ENCODE data around the gene GALNT13. TPM values are rescaled to one million over a fixed set of nuclear protein-coding genes. Genes with fewer than 3 reads are reported as not detected.

The GALNT13 gene
- total RNA-seq, 1 donor from 2014 or later, result 2.0 TPM

DNA sequence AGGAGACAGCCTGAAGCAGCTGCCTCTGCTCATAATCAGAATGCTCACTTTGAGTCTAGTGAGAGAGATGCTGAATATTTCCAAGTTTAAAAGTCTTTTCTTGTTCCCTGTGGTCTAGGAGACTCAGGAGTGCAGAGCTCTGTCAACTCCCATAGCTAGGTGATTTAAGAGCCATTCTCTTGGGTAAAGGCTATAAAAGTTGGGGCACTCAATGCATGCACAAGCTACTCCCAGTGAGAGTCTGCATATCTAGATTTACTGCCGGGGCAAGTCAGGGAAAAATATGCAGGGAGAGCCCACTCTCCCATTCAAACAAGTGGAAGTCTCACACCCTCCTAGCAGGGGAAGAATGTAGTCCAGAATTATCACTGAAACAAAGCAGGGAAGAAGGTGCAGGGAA lies 418.1 kb downstream of the GALNT13 start:
- no peak for FAIRE-seq
- no peak overlapping the region for H3K27ac Mint-ChIP-seq (ENCODE audit: unreplicated experiment)

DNA sequence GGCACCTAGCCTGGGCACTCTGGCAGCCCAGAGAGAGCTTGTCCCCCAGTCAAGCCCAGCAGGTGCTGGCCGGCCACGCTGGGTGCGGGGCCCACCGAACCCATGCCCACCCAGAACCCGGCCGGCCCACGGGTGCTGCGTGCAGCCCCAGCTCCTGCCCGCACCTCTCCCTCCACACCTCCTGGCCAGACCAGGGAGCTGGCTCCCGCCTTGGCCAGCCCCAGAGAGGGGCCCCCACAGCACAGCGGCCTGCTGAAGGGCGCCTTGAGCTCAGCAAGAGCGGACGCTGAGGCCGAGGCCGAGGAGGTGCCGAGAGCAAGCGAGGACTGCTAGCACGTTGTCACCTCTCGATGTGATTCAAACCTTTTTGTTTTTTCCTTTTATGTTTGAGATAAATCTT lies 419.8 kb downstream of the GALNT13 start:
- DNase-seq (ENCODE audit: low read depth) (no peak), FAIRE-seq (no peak)
- no peak overlapping the region for H3K27ac Mint-ChIP-seq (ENCODE audit: unreplicated experiment)

More for the DNA sequence above, 418.1 kb downstream of the GALNT13 start:
- peaks cover 4% of the 10 kb centered on the region for H3K9me3 ChIP-seq (ENCODE audit: insufficient read depth, low read depth, low read length)
- H3K27me3 ChIP-seq (ENCODE audit: insufficient read depth, low read length), result no peaks in the 10 kb centered on the region
- no peak overlapping the region for H3K9ac ChIP-seq (ENCODE audit: low read length)
- H3K4me3 ChIP-seq (ENCODE audit: insufficient read depth, low read depth, low read length), result no peak overlapping the region
- H3K4me1 ChIP-seq (ENCODE audit: insufficient read depth, low read length), result no peaks in the 10 kb centered on the region
- H3K79me2 ChIP-seq (ENCODE audit: insufficient read depth, low read length), result no peaks in the 10 kb centered on the region
- no peaks in the 10 kb centered on the region for H3K36me3 Mint-ChIP-seq (ENCODE audit: low read depth, unreplicated experiment)
- no peaks in the 10 kb centered on the region for H4K20me1 ChIP-seq (ENCODE audit: insufficient read depth, low read length)
- no peaks in the 10 kb centered on the region for H3K27me3 Mint-ChIP-seq (ENCODE audit: low read depth, unreplicated experiment)
- H3K4me1 Mint-ChIP-seq (ENCODE audit: low read depth, unreplicated experiment), result no peaks in the 10 kb centered on the region
- no peak overlapping the region for H3K4me2 ChIP-seq (ENCODE audit: low read length)
- no peaks in the 10 kb centered on the region for H3K36me3 ChIP-seq (ENCODE audit: insufficient read depth, low read length)
- peaks cover 7% of the 10 kb centered on the region for H3K9me3 Mint-ChIP-seq (ENCODE audit: unreplicated experiment)
- no peak overlapping the region for H3K27ac ChIP-seq (ENCODE audit: low read depth, low read length)
- no peak overlapping the region for H3K4me3 Mint-ChIP-seq (ENCODE audit: unreplicated experiment)
- no peak overlapping the region for H2AFZ ChIP-seq (ENCODE audit: low read depth, low read length)
- TF ChIP-seq EZH2 (IDR thresholded peaks at IDR 0.05; ENCODE audit: insufficient read depth, low read length), result no peak
- TF ChIP-seq, protein P1, sequence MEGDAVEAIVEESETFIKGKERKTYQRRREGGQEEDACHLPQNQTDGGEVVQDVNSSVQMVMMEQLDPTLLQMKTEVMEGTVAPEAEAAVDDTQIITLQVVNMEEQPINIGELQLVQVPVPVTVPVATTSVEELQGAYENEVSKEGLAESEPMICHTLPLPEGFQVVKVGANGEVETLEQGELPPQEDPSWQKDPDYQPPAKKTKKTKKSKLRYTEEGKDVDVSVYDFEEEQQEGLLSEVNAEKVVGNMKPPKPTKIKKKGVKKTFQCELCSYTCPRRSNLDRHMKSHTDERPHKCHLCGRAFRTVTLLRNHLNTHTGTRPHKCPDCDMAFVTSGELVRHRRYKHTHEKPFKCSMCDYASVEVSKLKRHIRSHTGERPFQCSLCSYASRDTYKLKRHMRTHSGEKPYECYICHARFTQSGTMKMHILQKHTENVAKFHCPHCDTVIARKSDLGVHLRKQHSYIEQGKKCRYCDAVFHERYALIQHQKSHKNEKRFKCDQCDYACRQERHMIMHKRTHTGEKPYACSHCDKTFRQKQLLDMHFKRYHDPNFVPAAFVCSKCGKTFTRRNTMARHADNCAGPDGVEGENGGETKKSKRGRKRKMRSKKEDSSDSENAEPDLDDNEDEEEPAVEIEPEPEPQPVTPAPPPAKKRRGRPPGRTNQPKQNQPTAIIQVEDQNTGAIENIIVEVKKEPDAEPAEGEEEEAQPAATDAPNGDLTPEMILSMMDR (IDR thresholded peaks at IDR 0.05; ENCODE audit: insufficient read depth, low read depth, low read length), result no peak
- no peak for DNase-seq (ENCODE audit: low read depth)

DNA sequence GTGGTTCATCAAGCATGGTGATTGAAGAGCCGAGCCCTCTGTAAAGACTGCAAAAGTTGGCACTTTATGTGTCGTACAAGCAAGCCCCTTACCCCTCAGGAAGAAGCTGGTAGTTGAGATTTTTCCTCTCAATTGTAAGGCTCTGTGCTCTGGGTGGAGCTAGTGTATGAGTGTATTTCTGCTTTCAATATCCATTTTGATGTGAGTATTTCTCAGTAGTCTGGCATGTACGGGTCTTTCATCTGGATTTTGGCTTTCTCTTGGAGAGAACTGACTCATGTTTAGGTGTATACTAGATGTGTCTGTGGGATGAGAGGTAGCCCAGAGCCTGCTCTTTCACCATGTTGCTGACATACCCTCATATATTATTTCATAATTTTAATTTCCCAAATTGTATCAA lies 420.2 kb downstream of the GALNT13 start:
- Mint-ChIP-seq H3K4me1 (ENCODE audit: low read depth, unreplicated experiment) (no peaks in the 10 kb centered on the region), H3K4me3 (ENCODE audit: unreplicated experiment) (no peak overlapping the region), H3K9me3 (ENCODE audit: unreplicated experiment) (peaks cover 7% of the 10 kb centered on the region), H3K27ac (ENCODE audit: unreplicated experiment) (no peak overlapping the region), H3K27me3 (ENCODE audit: low read depth, unreplicated experiment) (no peaks in the 10 kb centered on the region), H3K36me3 (ENCODE audit: low read depth, unreplicated experiment) (no peaks in the 10 kb centered on the region)
- no peaks in the 10 kb centered on the region for H3K4me1 ChIP-seq (ENCODE audit: insufficient read depth, low read length)
- no peaks in the 10 kb centered on the region for H3K36me3 ChIP-seq (ENCODE audit: insufficient read depth, low read length)
- peaks cover under 1% of the 10 kb centered on the region for H3K9me3 ChIP-seq (ENCODE audit: insufficient read depth, low read depth, low read length)
- TF ChIP-seq, protein P1 (IDR thresholded peaks at IDR 0.05; ENCODE audit: insufficient read depth, low read depth, low read length), result no peak
- TF ChIP-seq EZH2 (IDR thresholded peaks at IDR 0.05; ENCODE audit: insufficient read depth, low read length), result no peak
- H2AFZ ChIP-seq (ENCODE audit: low read depth, low read length), result no peak overlapping the region
- H3K4me2 ChIP-seq (ENCODE audit: low read length), result no peak overlapping the region
- no peak overlapping the region for H3K9ac ChIP-seq (ENCODE audit: low read length)
- FAIRE-seq (no peak), DNase-seq (ENCODE audit: low read depth) (no peak)
- no peaks in the 10 kb centered on the region for H4K20me1 ChIP-seq (ENCODE audit: insufficient read depth, low read length)
- no peaks in the 10 kb centered on the region for H3K27me3 ChIP-seq (ENCODE audit: insufficient read depth, low read length)
- H3K79me2 ChIP-seq (ENCODE audit: insufficient read depth, low read length), result no peaks in the 10 kb centered on the region
- H3K4me3 ChIP-seq (ENCODE audit: insufficient read depth, low read depth, low read length), result no peak overlapping the region
- H3K27ac ChIP-seq (ENCODE audit: low read depth, low read length), result no peak overlapping the region

More for the DNA sequence above, 419.8 kb downstream of the GALNT13 start:
- TF ChIP-seq, protein P1 (IDR thresholded peaks at IDR 0.05; ENCODE audit: insufficient read depth, low read depth, low read length), result no peak
- no peak for TF ChIP-seq EZH2 (IDR thresholded peaks at IDR 0.05; ENCODE audit: insufficient read depth, low read length)
- no peak overlapping the region for H3K9ac ChIP-seq (ENCODE audit: low read length)
- Mint-ChIP-seq H3K27me3 (ENCODE audit: low read depth, unreplicated experiment) (no peaks in the 10 kb centered on the region), H3K36me3 (ENCODE audit: low read depth, unreplicated experiment) (no peaks in the 10 kb centered on the region), H3K4me1 (ENCODE audit: low read depth, unreplicated experiment) (no peaks in the 10 kb centered on the region), H3K4me3 (ENCODE audit: unreplicated experiment) (no peak overlapping the region), H3K9me3 (ENCODE audit: unreplicated experiment) (peaks cover 7% of the 10 kb centered on the region)
- H4K20me1 ChIP-seq (ENCODE audit: insufficient read depth, low read length), result no peaks in the 10 kb centered on the region
- H3K79me2 ChIP-seq (ENCODE audit: insufficient read depth, low read length), result no peaks in the 10 kb centered on the region
- peaks cover 4% of the 10 kb centered on the region for H3K9me3 ChIP-seq (ENCODE audit: insufficient read depth, low read depth, low read length)
- H3K4me1 ChIP-seq (ENCODE audit: insufficient read depth, low read length), result no peaks in the 10 kb centered on the region
- H2AFZ ChIP-seq (ENCODE audit: low read depth, low read length), result no peak overlapping the region
- no peak overlapping the region for H3K4me3 ChIP-seq (ENCODE audit: insufficient read depth, low read depth, low read length)
- H3K4me2 ChIP-seq (ENCODE audit: low read length), result no peak overlapping the region
- no peaks in the 10 kb centered on the region for H3K36me3 ChIP-seq (ENCODE audit: insufficient read depth, low read length)
- no peaks in the 10 kb centered on the region for H3K27me3 ChIP-seq (ENCODE audit: insufficient read depth, low read length)
- no peak overlapping the region for H3K27ac ChIP-seq (ENCODE audit: low read depth, low read length)
